HG02885 (cell line): ENCODE data around the gene MAPK8IP2.
"Not testable (repeated sequence)": the region's sequence is repeated elsewhere in the genome, so short reads cannot be mapped to it uniquely, and the experiment has no call there.

ENCODE experiments used
- ATAC-seq: cut with Tn5 transposase; IDR thresholded peaks from one replicate; pipeline ENCODE4 v1.9.1; 2021; ENCODE audit warnings: mild to moderate bottlenecking; ENCODE audit not compliant: unreplicated experiment, poor library complexity

The MAPK8IP2 gene

GRCh38 chr22:50628543-50629134 is 28.0 kb downstream of the MAPK8IP2 start:
- ATAC-seq: no peak

- no peak for ATAC-seq
These were observed 29.8 kb downstream of the MAPK8IP2 start for GRCh38 chr22:50630376-50630775.

- ATAC-seq: no peak
These were observed 32.5 kb downstream of the MAPK8IP2 start for GRCh38 chr22:50633086-50633485.

GRCh38 chr22:50633771-50634170 is 33.2 kb downstream of the MAPK8IP2 start:
- no peak for ATAC-seq

GRCh38 chr22:50635591-50635990 is 35.0 kb downstream of the MAPK8IP2 start:
- no peak for ATAC-seq

GRCh38 chr22:50640296-50640695 is 39.7 kb downstream of the MAPK8IP2 start:
- ATAC-seq: not testable (repeated sequence)

GRCh38 chr22:50640857-50641647 is 40.5 kb downstream of the MAPK8IP2 start:
- ATAC-seq: no peak

GRCh38 chr22:50641696-50642607 is 41.4 kb downstream of the MAPK8IP2 start:
- no peak for ATAC-seq

- ATAC-seq: not testable (repeated sequence)
These were observed 42.6 kb downstream of the MAPK8IP2 start for GRCh38 chr22:50643021-50643820.

- not testable (repeated sequence) for ATAC-seq
These were observed 43.2 kb downstream of the MAPK8IP2 start for GRCh38 chr22:50643821-50644101.

- ATAC-seq: no peak
These were observed 52.7 kb downstream of the MAPK8IP2 start for GRCh38 chr22:50653256-50653655.

- not testable (repeated sequence) for ATAC-seq
These were observed 54.1 kb downstream of the MAPK8IP2 start for GRCh38 chr22:50654664-50655063.

GRCh38 chr22:50656122-50657070 is 55.8 kb downstream of the MAPK8IP2 start:
- ATAC-seq: no peak

- ATAC-seq: no peak
These were observed 57.3 kb downstream of the MAPK8IP2 start for GRCh38 chr22:50657925-50658324.

- ATAC-seq: not testable (repeated sequence)
These were observed 59.1 kb downstream of the MAPK8IP2 start for GRCh38 chr22:50659711-50660110.

- no peak for ATAC-seq
These were observed 59.7 kb downstream of the MAPK8IP2 start for GRCh38 chr22:50660306-50660705.
